ENCODE results near the gene PDE2A.

DNA sequence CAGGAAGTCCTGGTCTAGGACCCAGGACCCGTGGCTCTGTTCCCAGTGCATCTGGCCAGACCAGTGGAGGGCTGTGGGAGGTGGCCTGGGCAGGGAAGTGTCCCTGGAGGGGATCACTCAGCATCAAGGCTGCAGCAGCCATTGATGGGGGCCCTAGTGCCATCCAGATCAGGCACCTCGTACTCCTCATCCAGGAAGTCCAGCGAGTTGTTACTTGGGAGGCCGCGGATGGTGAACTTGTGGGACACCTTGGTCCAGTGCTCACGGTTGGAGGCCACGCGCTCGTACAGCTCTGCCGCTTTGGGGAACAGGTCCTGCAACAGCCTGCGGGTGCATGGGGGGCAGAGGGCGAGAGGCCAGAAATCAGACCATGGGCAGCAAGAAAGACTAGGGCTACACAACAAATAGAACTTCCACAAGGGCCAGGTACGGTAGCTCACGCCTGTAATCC is 96.9 kb downstream of the PDE2A start:
- TF ChIP-seq, protein P1, sequence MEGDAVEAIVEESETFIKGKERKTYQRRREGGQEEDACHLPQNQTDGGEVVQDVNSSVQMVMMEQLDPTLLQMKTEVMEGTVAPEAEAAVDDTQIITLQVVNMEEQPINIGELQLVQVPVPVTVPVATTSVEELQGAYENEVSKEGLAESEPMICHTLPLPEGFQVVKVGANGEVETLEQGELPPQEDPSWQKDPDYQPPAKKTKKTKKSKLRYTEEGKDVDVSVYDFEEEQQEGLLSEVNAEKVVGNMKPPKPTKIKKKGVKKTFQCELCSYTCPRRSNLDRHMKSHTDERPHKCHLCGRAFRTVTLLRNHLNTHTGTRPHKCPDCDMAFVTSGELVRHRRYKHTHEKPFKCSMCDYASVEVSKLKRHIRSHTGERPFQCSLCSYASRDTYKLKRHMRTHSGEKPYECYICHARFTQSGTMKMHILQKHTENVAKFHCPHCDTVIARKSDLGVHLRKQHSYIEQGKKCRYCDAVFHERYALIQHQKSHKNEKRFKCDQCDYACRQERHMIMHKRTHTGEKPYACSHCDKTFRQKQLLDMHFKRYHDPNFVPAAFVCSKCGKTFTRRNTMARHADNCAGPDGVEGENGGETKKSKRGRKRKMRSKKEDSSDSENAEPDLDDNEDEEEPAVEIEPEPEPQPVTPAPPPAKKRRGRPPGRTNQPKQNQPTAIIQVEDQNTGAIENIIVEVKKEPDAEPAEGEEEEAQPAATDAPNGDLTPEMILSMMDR (IDR thresholded peaks at IDR 0.05): no peak
- TF ChIP-seq EP300 (IDR thresholded peaks at IDR 0.05) (no peak), POLR2A (IDR thresholded peaks at IDR 0.05) (no peak), POLR2AphosphoS5 (IDR thresholded peaks at IDR 0.05) (no peak)

Measured in upper lobe of left lung (tissue), 4 donors.